Panc1 (cell line): ENCODE measurements around the gene LRP3.

ENCODE experiments used
- POLR2AphosphoS5 ChIP-seq: IDR thresholded peaks from 2 replicates; pipeline ENCODE4 v1.6.1; 2012; ENCODE audit warnings: mild to moderate bottlenecking, low read depth, low read length, moderate library complexity
- REST ChIP-seq, 2 experiments: IDR thresholded peaks; 2 replicates each; pipeline ENCODE4 v1.6.1; 2011 to 2012; ENCODE audit warnings: low read depth in 2 of 2, control low read depth in 1 of 2, low read length in 1 of 2, mild to moderate bottlenecking in 1 of 2, moderate library complexity in 1 of 2; ENCODE audit not compliant: insufficient read depth in 1 of 2
- TF ChIP-seq, protein P1 (sequence below): fragments of 450-650 bp; IDR thresholded peaks from 2 replicates; pipeline ENCODE4 v1.5.1; 2017; ENCODE audit warnings: mild to moderate bottlenecking

- TF ChIP-seq, protein P1, sequence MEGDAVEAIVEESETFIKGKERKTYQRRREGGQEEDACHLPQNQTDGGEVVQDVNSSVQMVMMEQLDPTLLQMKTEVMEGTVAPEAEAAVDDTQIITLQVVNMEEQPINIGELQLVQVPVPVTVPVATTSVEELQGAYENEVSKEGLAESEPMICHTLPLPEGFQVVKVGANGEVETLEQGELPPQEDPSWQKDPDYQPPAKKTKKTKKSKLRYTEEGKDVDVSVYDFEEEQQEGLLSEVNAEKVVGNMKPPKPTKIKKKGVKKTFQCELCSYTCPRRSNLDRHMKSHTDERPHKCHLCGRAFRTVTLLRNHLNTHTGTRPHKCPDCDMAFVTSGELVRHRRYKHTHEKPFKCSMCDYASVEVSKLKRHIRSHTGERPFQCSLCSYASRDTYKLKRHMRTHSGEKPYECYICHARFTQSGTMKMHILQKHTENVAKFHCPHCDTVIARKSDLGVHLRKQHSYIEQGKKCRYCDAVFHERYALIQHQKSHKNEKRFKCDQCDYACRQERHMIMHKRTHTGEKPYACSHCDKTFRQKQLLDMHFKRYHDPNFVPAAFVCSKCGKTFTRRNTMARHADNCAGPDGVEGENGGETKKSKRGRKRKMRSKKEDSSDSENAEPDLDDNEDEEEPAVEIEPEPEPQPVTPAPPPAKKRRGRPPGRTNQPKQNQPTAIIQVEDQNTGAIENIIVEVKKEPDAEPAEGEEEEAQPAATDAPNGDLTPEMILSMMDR = no peak
- TF ChIP-seq POLR2AphosphoS5 = no peak
- no peak for TF ChIP-seq REST (IDR thresholded peaks at IDR 0.05; ENCODE audit: insufficient read depth in 1 of 2, low read depth in 2 of 2, low read length in 1 of 2)
These were observed 46.6 kb upstream of the LRP3 start for GRCh38 chr19:33147538-33147937.
